DMS 273 treated with DMSO at 0.1 percent for 48 hours (cell line): ENCODE measurements around the gene MICAL2.

Experiments used
- DNase-seq: peaks from one replicate; lab custom pipeline; 2025; lab: John Stamatoyannopoulos, UW

MICAL2 gene

GRCh38 chr11:12155696-12156095, 45.3 kb downstream of the MICAL2 start:
- no peak for DNase-seq

GRCh38 chr11:12156301-12157140, 46.1 kb downstream of the MICAL2 start:
- DNase-seq: no peak

GRCh38 chr11:12157241-12157661, 46.9 kb downstream of the MICAL2 start:
- DNase-seq: no peak

- no peak for DNase-seq
Measured at GRCh38 chr11:12158909-12159308, 48.5 kb downstream of the MICAL2 start.

GRCh38 chr11:12159351-12160099, 49.1 kb downstream of the MICAL2 start:
- DNase-seq: no peak

- DNase-seq: no peak
Measured at GRCh38 chr11:12160231-12160630, 49.8 kb downstream of the MICAL2 start.

GRCh38 chr11:12160680-12161079, 50.3 kb downstream of the MICAL2 start:
- no peak for DNase-seq

GRCh38 chr11:12161137-12161536, 50.7 kb downstream of the MICAL2 start:
- DNase-seq: no peak

GRCh38 chr11:12161603-12162350, 51.4 kb downstream of the MICAL2 start:
- DNase-seq: no peak

GRCh38 chr11:12162652-12163051, 52.3 kb downstream of the MICAL2 start:
- DNase-seq: no peak

GRCh38 chr11:12163181-12163941, 53.0 kb downstream of the MICAL2 start:
- no peak for DNase-seq

- DNase-seq: no peak
Measured at GRCh38 chr11:12164061-12165014, 53.9 kb downstream of the MICAL2 start.

GRCh38 chr11:12165237-12165875, 55.0 kb downstream of the MICAL2 start:
- no peak for DNase-seq

GRCh38 chr11:12166299-12167060, 56.1 kb downstream of the MICAL2 start:
- DNase-seq: no peak

- no peak for DNase-seq
Measured at GRCh38 chr11:12167061-12168000, 56.9 kb downstream of the MICAL2 start.

- no peak for DNase-seq
Measured at GRCh38 chr11:12168114-12168513, 57.7 kb downstream of the MICAL2 start.

GRCh38 chr11:12169822-12170221, 59.4 kb downstream of the MICAL2 start:
- no peak for DNase-seq

- DNase-seq: no peak
Measured at GRCh38 chr11:12170501-12170900, 60.1 kb downstream of the MICAL2 start.
